GM19240 (cell line): ENCODE data around the gene USP2.

Experiments
- DNase-seq: peaks from one replicate; pipeline ENCODE4 v3.0.0; 2011; ENCODE audit warnings: low spot score; ENCODE audit not compliant: insufficient read length

The USP2 gene

GRCh38 chr11:119307219-119307618 is 74.3 kb downstream of the USP2 start:
- no peak for DNase-seq

GRCh38 chr11:119306373-119306890 is 75.1 kb downstream of the USP2 start:
- no peak for DNase-seq

GRCh38 chr11:119305556-119306372 is 75.7 kb downstream of the USP2 start:
- DNase-seq: no peak
